HEK293T (cell line): ENCODE results near the gene CDCA5.

ENCODE experiments used
- CTCF ChIA-PET: fragments of 350-600 bp; formaldehyde crosslinking; extraction: SDS; loops from one replicate; lab custom pipeline; 2021; ENCODE audit warnings: antibody characterized with exemption, inconsistent platforms; lab: Yijun Ruan, JAX
- POLR2A ChIA-PET: fragments of 350-600 bp; formaldehyde crosslinking; extraction: SDS; loops from one replicate; lab custom pipeline; 2020; ENCODE audit warnings: antibody characterized with exemption, inconsistent platforms; lab: Yijun Ruan, JAX
- DNase-seq: peaks from one replicate; pipeline ENCODE4 v3.0.0; 2012; ENCODE audit warnings: mixed read lengths; ENCODE audit errors: extremely low spot score
- ARNT ChIP-seq: fragments of 450-650 bp; IDR thresholded peaks from 2 replicates; pipeline ENCODE4 v1.6.1; 2017; ENCODE audit warnings: mild to moderate bottlenecking
- BHLHE40 ChIP-seq: fragments of 450-650 bp; IDR thresholded peaks from 2 replicates; pipeline ENCODE4 v1.6.1; 2016; ENCODE audit warnings: mild to moderate bottlenecking, moderate library complexity, borderline replicate concordance
- CTBP1 ChIP-seq: fragments of 450-650 bp; IDR thresholded peaks from 2 replicates; pipeline ENCODE4 v1.6.1; 2016; ENCODE audit warnings: borderline replicate concordance
- ELF4 ChIP-seq: fragments of 450-650 bp; IDR thresholded peaks from 2 replicates; pipeline ENCODE4 v1.6.1; 2017; ENCODE audit warnings: antibody characterized with exemption
- FOXA1 ChIP-seq: fragments of 450-650 bp; IDR thresholded peaks from 2 replicates; pipeline ENCODE4 v1.6.1; 2016; ENCODE audit warnings: mild to moderate bottlenecking
- FOXK2 ChIP-seq: fragments of 450-650 bp; IDR thresholded peaks from 2 replicates; pipeline ENCODE4 v1.6.1; 2016; ENCODE audit warnings: mild to moderate bottlenecking
- FOXM1 ChIP-seq: fragments of 450-650 bp; IDR thresholded peaks from 2 replicates; pipeline ENCODE4 v1.6.1; 2017; ENCODE audit warnings: mild to moderate bottlenecking, borderline replicate concordance
- HDGF ChIP-seq: fragments of 450-650 bp; IDR thresholded peaks from 2 replicates; pipeline ENCODE4 v1.6.1; 2017; ENCODE audit warnings: antibody characterized with exemption, borderline replicate concordance
- L3MBTL2 ChIP-seq: fragments of 450-650 bp; conservative IDR thresholded peaks from 2 replicates; pipeline ENCODE4 v1.6.1; 2016; ENCODE audit warnings: mild to moderate bottlenecking
- LEF1 ChIP-seq: fragments of 450-650 bp; IDR thresholded peaks from 2 replicates; pipeline ENCODE4 v1.6.1; 2017; ENCODE audit warnings: mild to moderate bottlenecking, borderline replicate concordance
- NFRKB ChIP-seq: fragments of 450-650 bp; IDR thresholded peaks from 2 replicates; pipeline ENCODE4 v1.6.1; 2016; ENCODE audit warnings: mild to moderate bottlenecking, moderate library complexity
- PKNOX1 ChIP-seq: fragments of 450-650 bp; IDR thresholded peaks from 2 replicates; pipeline ENCODE4 v1.6.1; 2016
- SP1 ChIP-seq: fragments of 450-650 bp; IDR thresholded peaks from 2 replicates; pipeline ENCODE4 v1.6.1; 2017
- SUZ12 ChIP-seq: fragments of 450-650 bp; IDR thresholded peaks from 2 replicates; pipeline ENCODE4 v1.6.1; 2016; ENCODE audit warnings: mild to moderate bottlenecking
- TARDBP ChIP-seq: fragments of 450-650 bp; IDR thresholded peaks from 2 replicates; pipeline ENCODE4 v1.6.1; 2016
- ZNF384 ChIP-seq: fragments of 450-650 bp; IDR thresholded peaks from 2 replicates; pipeline ENCODE4 v1.6.1; 2016

Gene CDCA5

GRCh38 chr11:65125197-65126056, 41.6 kb upstream of the CDCA5 start:
- no peak for DNase-seq
- TF ChIP-seq SUZ12: no peak
- ChIA-PET POLR2A (interaction anchor here (3.7 kb wide), 1 partner anchor 10 kb away, joined by 21 read pairs; no protein-coding TSS in a partner anchor), CTCF (no interaction called here)

GRCh38 chr11:65124480-65125196, 40.8 kb upstream of the CDCA5 start:
- TF ChIP-seq SP1: no peak
- TF ChIP-seq FOXK2: no peak
- TF ChIP-seq ZNF384: no peak
- no peak for TF ChIP-seq CTBP1
- no peak for TF ChIP-seq ARNT
- TF ChIP-seq PKNOX1: no peak
- TF ChIP-seq SUZ12: no peak
- no peak for TF ChIP-seq LEF1
- no peak for TF ChIP-seq HDGF
- no peak for TF ChIP-seq FOXM1
- ChIA-PET CTCF (interaction anchor here (1.0 kb wide), 1 partner anchor 12 kb away, joined by 6 read pairs; no protein-coding TSS in a partner anchor), POLR2A (interaction anchor here (0.7 to 3.7 kb wide), 3 partner anchors 9 to 45 kb away, joined by 3 to 21 read pairs (median 4); partner anchors contain the start of gene SPDYC)
- DNase-seq: no peak

GRCh38 chr11:65121865-65122696, 38.2 kb upstream of the CDCA5 start, which contains the start of the genes FAU and MRPL49:
TSS of gene FAU (minus strand) at chr11:65122134. CDS start at chr11:65121813, 321 bp downstream.
TSS of gene MRPL49 (plus strand) at chr11:65122321. CDS start at chr11:65122347, 26 bp downstream.
- peak; percentile 96 for DNase-seq
- POLR2A ChIA-PET: interaction anchor here (0.8 to 3.7 kb wide), 24 partner anchors 9 to 250 kb away, joined by 3 to 56 read pairs (median 4); partner anchors contain the start of genes ARL2, CAPN1, CDCA5 and DPF2
- TF ChIP-seq TARDBP (no peak), HDGF (0 out of 2 replicates have a peak, but pooled peaks have one; percentile 70), FOXA1 (no peak), SP1 (no peak), PKNOX1 (peak; percentile 67), ELF4 (peak; percentile 55)
- CTCF ChIA-PET: interaction anchor here (0.7 kb wide), 1 partner anchor 62 kb away, joined by 3 read pairs; no protein-coding TSS in a partner anchor

- DNase-seq: no peak
- POLR2A ChIA-PET: interaction anchor here (0.8 to 3.7 kb wide), 24 partner anchors 8 to 249 kb away, joined by 3 to 56 read pairs (median 4); partner anchors contain the start of genes ARL2, CAPN1, CDCA5 and DPF2
- CTCF ChIA-PET: no interaction called here
- TF ChIP-seq ELF4 (no peak), SUZ12 (no peak), L3MBTL2 (no peak), CTBP1 (no peak), SP1 (no peak), ARNT (no peak), HDGF (no peak)
Observed at GRCh38 chr11:65121447-65121864, 37.6 kb upstream of the CDCA5 start.

- TF ChIP-seq FOXA1 (no peak), ELF4 (no peak), TARDBP (no peak), PKNOX1 (no peak), L3MBTL2 (no peak), ZNF384 (no peak), NFRKB (no peak), ARNT (no peak), FOXM1 (no peak), LEF1 (no peak), SP1 (no peak), FOXK2 (no peak), SUZ12 (no peak), CTBP1 (no peak), BHLHE40 (no peak), HDGF (no peak)
- DNase-seq: no peak
- POLR2A ChIA-PET: interaction anchor here (1.6 to 3.7 kb wide), 3 partner anchors 11 to 106 kb away, joined by 8 to 56 read pairs (median 13); partner anchors contain the start of genes ARL2 and SYVN1
- CTCF ChIA-PET: no interaction called here
Observed at GRCh38 chr11:65120831-65121230, 37.0 kb upstream of the CDCA5 start.
